BLaER1 (cell line): ENCODE data around the gene ERCC8.

Experiments used
- H3K27ac ChIP-seq: shearing (Covaris generic); formaldehyde crosslinking; 2 replicates; pipeline ENCODE4 v1.8.1; 2022
- H3K27me3 ChIP-seq: shearing (Covaris generic); formaldehyde crosslinking; 2 replicates; pipeline ENCODE4 v1.8.1; 2022
- H3K36me3 ChIP-seq: shearing (Covaris generic); formaldehyde crosslinking; 2 replicates; pipeline ENCODE4 v1.8.1; 2022
- H3K4me1 ChIP-seq: shearing (Covaris generic); formaldehyde crosslinking; 2 replicates; pipeline ENCODE4 v1.8.1; 2022
- H3K4me2 ChIP-seq: shearing (Covaris generic); formaldehyde crosslinking; 2 replicates; pipeline ENCODE4 v1.8.1; 2022
- H3K4me3 ChIP-seq: shearing (Covaris generic); formaldehyde crosslinking; 2 replicates; pipeline ENCODE4 v1.8.1; 2022
- H3K9ac ChIP-seq: shearing (Covaris generic); formaldehyde crosslinking; 2 replicates; pipeline ENCODE4 v1.8.1; 2022
- H3K9me3 ChIP-seq: shearing (Covaris generic); formaldehyde crosslinking; 2 replicates; pipeline ENCODE4 v1.8.1; 2022
- H4K20me1 ChIP-seq: shearing (Covaris generic); formaldehyde crosslinking; 2 replicates; pipeline ENCODE4 v1.8.1; 2022
- Cebpa-rat ChIP-seq: shearing (Covaris generic); IDR thresholded peaks from 2 replicates; pipeline ENCODE4 v1.8.1; 2022

ERCC8 gene

GRCh38 chr5:60827201-60827600, 117.7 kb downstream of the ERCC8 start:
- no peaks in the 10 kb centered on the region for H3K4me1 ChIP-seq
- TF ChIP-seq Cebpa-rat, result no peak
- no peak overlapping the region for H3K4me3 ChIP-seq
- H3K36me3 ChIP-seq, result no peaks in the 10 kb centered on the region
- no peaks in the 10 kb centered on the region for H3K27me3 ChIP-seq
- H3K9ac ChIP-seq, result no peak overlapping the region
- no peaks in the 10 kb centered on the region for H4K20me1 ChIP-seq
- no peak overlapping the region for H3K27ac ChIP-seq
- H3K9me3 ChIP-seq, result no peaks in the 10 kb centered on the region
- H3K4me2 ChIP-seq, result no peak overlapping the region

GRCh38 chr5:60826653-60827052, 118.2 kb downstream of the ERCC8 start:
- no peak overlapping the region for H3K4me3 ChIP-seq
- no peaks in the 10 kb centered on the region for H3K9me3 ChIP-seq
- no peak overlapping the region for H3K9ac ChIP-seq
- H3K4me1 ChIP-seq, result no peaks in the 10 kb centered on the region
- H3K36me3 ChIP-seq, result no peaks in the 10 kb centered on the region
- no peaks in the 10 kb centered on the region for H4K20me1 ChIP-seq
- H3K27me3 ChIP-seq, result no peaks in the 10 kb centered on the region
- H3K4me2 ChIP-seq, result no peak overlapping the region
- H3K27ac ChIP-seq, result no peak overlapping the region
- TF ChIP-seq Cebpa-rat, result no peak
